ENCODE results near the gene GMDS. TPM values are rescaled to one million over a fixed set of nuclear protein-coding genes. Genes with fewer than 3 reads are reported as not detected.

Gene GMDS
- total RNA-seq, 1 donor from 2014 or later = 27.0 TPM

GRCh38 chr6:2019051-2019450 lies 226.4 kb downstream of the GMDS start:
- no peak overlapping the region for H3K4me3 ChIP-seq (ENCODE audit: low read depth, low read length)
- TF ChIP-seq CTCF (IDR thresholded peaks at IDR 0.05; ENCODE audit: insufficient read depth, low read length, poor library complexity, severe bottlenecking) = no peak
- no peak for DNase-seq (ENCODE audit: low read depth)
- no peaks in the 10 kb centered on the region for H3K27me3 ChIP-seq (ENCODE audit: control insufficient read depth, insufficient read depth, low read length)
- H3K36me3 ChIP-seq (ENCODE audit: control insufficient read depth, insufficient read depth, low read length) = no peaks in the 10 kb centered on the region

- no peak for DNase-seq (ENCODE audit: low read depth)
- Histone ChIP-seq H3K36me3 (ENCODE audit: control insufficient read depth, insufficient read depth, low read length) (no peaks in the 10 kb centered on the region), H3K27me3 (ENCODE audit: control insufficient read depth, insufficient read depth, low read length) (no peaks in the 10 kb centered on the region), H3K4me3 (ENCODE audit: low read depth, low read length) (no peak overlapping the region)
- TF ChIP-seq CTCF (IDR thresholded peaks at IDR 0.05; ENCODE audit: insufficient read depth, low read length, poor library complexity, severe bottlenecking) = no peak
Observed at GRCh38 chr6:2016040-2016439, 229.4 kb downstream of the GMDS start.

GRCh38 chr6:2008383-2008976 lies 236.9 kb downstream of the GMDS start:
- DNase-seq (ENCODE audit: low read depth) = no peak
- no peak for TF ChIP-seq CTCF (IDR thresholded peaks at IDR 0.05; ENCODE audit: insufficient read depth, low read length, poor library complexity, severe bottlenecking)
- H3K36me3 ChIP-seq (ENCODE audit: control insufficient read depth, insufficient read depth, low read length) = no peaks in the 10 kb centered on the region

GRCh38 chr6:2007165-2007564 lies 238.2 kb downstream of the GMDS start:
- DNase-seq (ENCODE audit: low read depth) = no peak
- Histone ChIP-seq H3K27me3 (ENCODE audit: control insufficient read depth, insufficient read depth, low read length) (no peaks in the 10 kb centered on the region), H3K36me3 (ENCODE audit: control insufficient read depth, insufficient read depth, low read length) (no peaks in the 10 kb centered on the region), H3K4me3 (ENCODE audit: low read depth, low read length) (no peak overlapping the region)
- TF ChIP-seq CTCF (IDR thresholded peaks at IDR 0.05; ENCODE audit: insufficient read depth, low read length, poor library complexity, severe bottlenecking) = no peak

More at GRCh38 chr6:2008383-2008976, 236.9 kb downstream of the GMDS start:
- Histone ChIP-seq H3K27me3 (ENCODE audit: control insufficient read depth, insufficient read depth, low read length) (no peaks in the 10 kb centered on the region), H3K4me3 (ENCODE audit: low read depth, low read length) (no peak overlapping the region)

GRCh38 chr6:2004888-2005287 lies 240.5 kb downstream of the GMDS start:
- DNase-seq (ENCODE audit: low read depth) = no peak
- no peaks in the 10 kb centered on the region for H3K36me3 ChIP-seq (ENCODE audit: control insufficient read depth, insufficient read depth, low read length)
- TF ChIP-seq CTCF (IDR thresholded peaks at IDR 0.05; ENCODE audit: insufficient read depth, low read length, poor library complexity, severe bottlenecking) = no peak
- no peak overlapping the region for H3K4me3 ChIP-seq (ENCODE audit: low read depth, low read length)
- no peaks in the 10 kb centered on the region for H3K27me3 ChIP-seq (ENCODE audit: control insufficient read depth, insufficient read depth, low read length)

GRCh38 chr6:2000962-2001361 lies 244.4 kb downstream of the GMDS start:
- H3K36me3 ChIP-seq (ENCODE audit: control insufficient read depth, insufficient read depth, low read length) = no peaks in the 10 kb centered on the region
- no peaks in the 10 kb centered on the region for H3K27me3 ChIP-seq (ENCODE audit: control insufficient read depth, insufficient read depth, low read length)
- no peak for DNase-seq (ENCODE audit: low read depth)
- H3K4me3 ChIP-seq (ENCODE audit: low read depth, low read length) = no peak overlapping the region
- TF ChIP-seq CTCF (IDR thresholded peaks at IDR 0.05; ENCODE audit: insufficient read depth, low read length, poor library complexity, severe bottlenecking) = no peak

All from kidney epithelial cell (primary cell).